Activated T-cell treated with anti-CD3 and anti-CD28 coated beads, Interleukin-2, amount 50 U/mL, for 72 hours (primary cell): ENCODE measurements around the gene MERTK. TPM values are rescaled to one million over a fixed set of nuclear protein-coding genes. Genes with fewer than 3 reads are reported as not detected.
"Not testable (repeated sequence)": the region's sequence is repeated elsewhere in the genome, so short reads cannot be mapped to it uniquely, and the experiment has no call there.

Source experiments
- ATAC-seq, 2 donors: fragments of 150-1000 bp; cut with Tn5 transposase; replicated peaks in 1 of 2; 2 replicates each; pipeline ENCODE4 v1.10.0; 2021; ENCODE audit warnings: moderate library complexity in 2 of 2, mild to moderate bottlenecking in 1 of 2
- DNase-seq, 2 donors: peaks; one replicate each; pipeline ENCODE4 v3.0.0; 2021 to 2022; ENCODE audit warnings: mixed read lengths in 1 of 2
- H3K27ac Mint-ChIP-seq: one replicate; pipeline ENCODE4 v1.8.0; 2022; ENCODE audit warnings: mild to moderate bottlenecking, moderate library complexity, mixed read lengths
- H3K27me3 Mint-ChIP-seq: one replicate; pipeline ENCODE4 v1.8.0; 2022; ENCODE audit warnings: low read depth, mixed read lengths
- H3K36me3 Mint-ChIP-seq, 2 donors: one replicate each; pipeline ENCODE4 v1.8.0; 2022; ENCODE audit warnings: mixed read lengths in 2 of 2, mild to moderate bottlenecking in 1 of 2; ENCODE audit not compliant: insufficient read depth in 2 of 2
- H3K4me1 Mint-ChIP-seq: one replicate; pipeline ENCODE4 v1.8.0; 2022; ENCODE audit warnings: low read depth, mixed read lengths
- H3K4me3 Mint-ChIP-seq, 2 donors: one replicate each; pipeline ENCODE4 v1.8.0; 2022; ENCODE audit warnings: mild to moderate bottlenecking in 2 of 2, mixed read lengths in 2 of 2, moderate library complexity in 2 of 2
- H3K9me3 Mint-ChIP-seq, 2 donors: one replicate each; pipeline ENCODE4 v1.8.0; 2022; ENCODE audit warnings: mixed read lengths in 2 of 2
- total RNA-seq, 2 donors: library from RNA; stranded (reverse); gene quantifications; one replicate each; pipeline ENCODE4 v1.2.3, GENCODE V29; 2022

MERTK gene
- total RNA-seq, 2 donors from 2014 or later: 2.0 to 3.0 TPM

- DNase-seq (peak; percentile 29 to 37), ATAC-seq (no peak)
- Mint-ChIP-seq H3K27ac (peak overlapping the region; percentile 54), H3K36me3 (peaks cover 4 to 6% of the 10 kb centered on the region in 2 donors), H3K27me3 (no peaks in the 10 kb centered on the region), H3K4me3 (peak overlapping the region; percentile 91 to 98), H3K4me1 (peaks cover 43% of the 10 kb centered on the region), H3K9me3 (no peaks in the 10 kb centered on the region)
Measured at GRCh38 chr2:112055730-112056625, 157.6 kb downstream of the MERTK start.

- Mint-ChIP-seq H3K27ac (peak overlapping the region; percentile 54), H3K27me3 (no peaks in the 10 kb centered on the region), H3K36me3 (peaks cover 6 to 9% of the 10 kb centered on the region in 2 donors), H3K4me3 (peak overlapping the region; percentile 91 to 98), H3K4me1 (peaks cover 49% of the 10 kb centered on the region), H3K9me3 (no peaks in the 10 kb centered on the region)
- DNase-seq: no peak
- no peak for ATAC-seq
Measured at GRCh38 chr2:112056626-112056987, 158.2 kb downstream of the MERTK start.

- H3K36me3 Mint-ChIP-seq: peaks cover 15 to 37% of the 10 kb centered on the region in 2 donors
- H3K27ac Mint-ChIP-seq: no peak overlapping the region
- H3K4me3 Mint-ChIP-seq: no peak overlapping the region
Measured at GRCh38 chr2:112059671-112060070, 161.3 kb downstream of the MERTK start.

GRCh38 chr2:112061299-112061698 is 162.9 kb downstream of the MERTK start:
- Mint-ChIP-seq H3K9me3 (peaks cover 2 to 8% of the 10 kb centered on the region in 2 donors), H3K4me3 (no peak overlapping the region), H3K27me3 (no peaks in the 10 kb centered on the region), H3K36me3 (peaks cover 19 to 45% of the 10 kb centered on the region in 2 donors), H3K27ac (peak overlapping the region; percentile 68), H3K4me1 (peaks cover 69% of the 10 kb centered on the region)
- DNase-seq (no peak), ATAC-seq (no peak)

More at GRCh38 chr2:112059671-112060070, 161.3 kb downstream of the MERTK start:
- DNase-seq (no peak), ATAC-seq (no peak)
- Mint-ChIP-seq H3K4me1 (peaks cover 62% of the 10 kb centered on the region), H3K9me3 (peaks cover 2 to 8% of the 10 kb centered on the region in 2 donors), H3K27me3 (no peaks in the 10 kb centered on the region)

- H3K9me3 Mint-ChIP-seq: peaks cover 2 to 8% of the 10 kb centered on the region in 2 donors
- DNase-seq: peak in 1 of 2 donors; percentile 18
- no peaks in the 10 kb centered on the region for H3K27me3 Mint-ChIP-seq
- H3K36me3 Mint-ChIP-seq: peaks cover 17 to 48% of the 10 kb centered on the region in 2 donors
- peak overlapping the region; percentile 13 to 15 for H3K4me3 Mint-ChIP-seq
- H3K4me1 Mint-ChIP-seq: peaks cover 67% of the 10 kb centered on the region
- ATAC-seq: peak; percentile 69 to 70
- H3K27ac Mint-ChIP-seq: peak overlapping the region; percentile 38
Measured at GRCh38 chr2:112061840-112062239, 163.4 kb downstream of the MERTK start.

GRCh38 chr2:112062894-112063293 is 164.5 kb downstream of the MERTK start:
- Mint-ChIP-seq H3K4me3 (peak overlapping the region; percentile 13 to 43), H3K36me3 (peaks cover 21 to 57% of the 10 kb centered on the region in 2 donors), H3K27me3 (no peaks in the 10 kb centered on the region), H3K9me3 (peaks cover 2 to 8% of the 10 kb centered on the region in 2 donors), H3K27ac (peak overlapping the region; percentile 26), H3K4me1 (peaks cover 57% of the 10 kb centered on the region)
- peak; percentile 63 to 71 for ATAC-seq
- DNase-seq: no peak

- Mint-ChIP-seq H3K27me3 (no peaks in the 10 kb centered on the region), H3K4me3 (peak overlapping the region; percentile 20 to 74), H3K36me3 (peaks cover 20 to 69% of the 10 kb centered on the region in 2 donors), H3K4me1 (peaks cover 46% of the 10 kb centered on the region), H3K9me3 (peaks cover 5 to 8% of the 10 kb centered on the region in 2 donors), H3K27ac (peak overlapping the region; percentile 83)
- DNase-seq (no peak), ATAC-seq (no peak)
Measured at GRCh38 chr2:112065486-112065885, 167.1 kb downstream of the MERTK start.

GRCh38 chr2:112065966-112066365 is 167.6 kb downstream of the MERTK start:
- peak; percentile 33 to 51 for ATAC-seq
- H3K9me3 Mint-ChIP-seq: peaks cover 5 to 8% of the 10 kb centered on the region in 2 donors

GRCh38 chr2:112069794-112070193 is 171.4 kb downstream of the MERTK start:
- H3K4me3 Mint-ChIP-seq, DNase-seq, H3K9me3 Mint-ChIP-seq, ATAC-seq, H3K27me3 Mint-ChIP-seq, H3K27ac Mint-ChIP-seq: not testable (repeated sequence)
- peaks cover 31 to 64% of the 10 kb centered on the region in 2 donors for H3K36me3 Mint-ChIP-seq
- H3K4me1 Mint-ChIP-seq: peaks cover 53% of the 10 kb centered on the region

More at GRCh38 chr2:112065966-112066365, 167.6 kb downstream of the MERTK start:
- DNase-seq: no peak
- H3K27me3 Mint-ChIP-seq: no peaks in the 10 kb centered on the region
- peak overlapping the region; percentile 55 for H3K27ac Mint-ChIP-seq
- peaks cover 21 to 70% of the 10 kb centered on the region in 2 donors for H3K36me3 Mint-ChIP-seq
- peak overlapping the region; percentile 20 to 74 for H3K4me3 Mint-ChIP-seq
- peaks cover 46% of the 10 kb centered on the region for H3K4me1 Mint-ChIP-seq

- Mint-ChIP-seq H3K27ac (peak overlapping the region; percentile 5), H3K4me3 (peak overlapping the region in 1 of 2 donors; percentile 38), H3K9me3 (peaks cover 5 to 10% of the 10 kb centered on the region in 2 donors), H3K4me1 (peaks cover 57% of the 10 kb centered on the region), H3K36me3 (peaks cover 24 to 42% of the 10 kb centered on the region in 2 donors), H3K27me3 (no peaks in the 10 kb centered on the region)
- ATAC-seq (peak in 1 of 2 donors; percentile 45), DNase-seq (no peak)
Measured at GRCh38 chr2:112073875-112074274, 175.5 kb downstream of the MERTK start.

- no peak overlapping the region for H3K27ac Mint-ChIP-seq
- no peaks in the 10 kb centered on the region for H3K27me3 Mint-ChIP-seq
- peaks cover 23 to 41% of the 10 kb centered on the region in 2 donors for H3K36me3 Mint-ChIP-seq
- ATAC-seq (no peak), DNase-seq (no peak)
- peaks cover 5 to 7% of the 10 kb centered on the region in 2 donors for H3K9me3 Mint-ChIP-seq
- peaks cover 52% of the 10 kb centered on the region for H3K4me1 Mint-ChIP-seq
- H3K4me3 Mint-ChIP-seq: peak overlapping the region in 1 of 2 donors; percentile 12
Measured at GRCh38 chr2:112074506-112074905, 176.1 kb downstream of the MERTK start.

- H3K27me3 Mint-ChIP-seq: no peaks in the 10 kb centered on the region
- ATAC-seq: peak; percentile 27 to 52
- H3K4me3 Mint-ChIP-seq: peak overlapping the region; percentile 0 to 34
- peak overlapping the region; percentile 31 for H3K27ac Mint-ChIP-seq
- peaks cover 52% of the 10 kb centered on the region for H3K4me1 Mint-ChIP-seq
- peaks cover 5 to 7% of the 10 kb centered on the region in 2 donors for H3K9me3 Mint-ChIP-seq
- DNase-seq: no peak
- H3K36me3 Mint-ChIP-seq: peaks cover 23 to 31% of the 10 kb centered on the region in 2 donors
Measured at GRCh38 chr2:112075490-112076260, 177.3 kb downstream of the MERTK start.
